Measurements from ENCODE around the gene OSBPL6.
"Not testable (repeated sequence)": the region's sequence is repeated elsewhere in the genome, so short reads cannot be mapped to it uniquely, and the experiment has no call there.

OSBPL6 gene

DNA sequence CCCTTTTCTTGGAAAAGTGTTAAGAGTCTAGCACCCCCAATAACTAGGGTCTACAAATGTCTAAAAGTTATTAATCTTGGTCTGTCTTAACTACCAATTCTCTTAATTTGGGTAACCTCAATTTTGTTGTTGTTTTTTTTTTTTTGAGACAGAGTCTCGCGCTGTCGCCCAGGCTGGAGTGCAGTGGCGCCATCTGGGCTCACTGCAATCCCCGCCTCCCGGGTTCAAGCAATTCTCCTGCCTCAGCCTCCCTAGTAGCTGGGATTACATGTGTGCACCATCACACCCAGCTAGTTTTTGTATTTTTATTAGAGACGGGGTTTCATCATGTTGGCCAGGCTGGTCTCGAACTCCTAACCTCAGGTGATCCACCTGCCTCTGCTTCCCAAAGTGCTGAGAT, 218.1 kb downstream of the OSBPL6 start:
- DNase-seq (ENCODE audit: low read depth); H3K9ac ChIP-seq (ENCODE audit: low read length); H3K36me3 ChIP-seq (ENCODE audit: control insufficient read depth, insufficient read depth, low read length, severe bottlenecking); H3K27me3 ChIP-seq (replicated peaks; ENCODE audit: control insufficient read depth, insufficient read depth, low read length); H3K4me3 ChIP-seq (ENCODE audit: low read length); H3K9me3 ChIP-seq (ENCODE audit: control insufficient read depth, low read length): not testable (repeated sequence)
- peaks cover 15% of the 10 kb centered on the region for H3K4me1 ChIP-seq (ENCODE audit: control insufficient read depth, insufficient read depth, low read length)

DNA sequence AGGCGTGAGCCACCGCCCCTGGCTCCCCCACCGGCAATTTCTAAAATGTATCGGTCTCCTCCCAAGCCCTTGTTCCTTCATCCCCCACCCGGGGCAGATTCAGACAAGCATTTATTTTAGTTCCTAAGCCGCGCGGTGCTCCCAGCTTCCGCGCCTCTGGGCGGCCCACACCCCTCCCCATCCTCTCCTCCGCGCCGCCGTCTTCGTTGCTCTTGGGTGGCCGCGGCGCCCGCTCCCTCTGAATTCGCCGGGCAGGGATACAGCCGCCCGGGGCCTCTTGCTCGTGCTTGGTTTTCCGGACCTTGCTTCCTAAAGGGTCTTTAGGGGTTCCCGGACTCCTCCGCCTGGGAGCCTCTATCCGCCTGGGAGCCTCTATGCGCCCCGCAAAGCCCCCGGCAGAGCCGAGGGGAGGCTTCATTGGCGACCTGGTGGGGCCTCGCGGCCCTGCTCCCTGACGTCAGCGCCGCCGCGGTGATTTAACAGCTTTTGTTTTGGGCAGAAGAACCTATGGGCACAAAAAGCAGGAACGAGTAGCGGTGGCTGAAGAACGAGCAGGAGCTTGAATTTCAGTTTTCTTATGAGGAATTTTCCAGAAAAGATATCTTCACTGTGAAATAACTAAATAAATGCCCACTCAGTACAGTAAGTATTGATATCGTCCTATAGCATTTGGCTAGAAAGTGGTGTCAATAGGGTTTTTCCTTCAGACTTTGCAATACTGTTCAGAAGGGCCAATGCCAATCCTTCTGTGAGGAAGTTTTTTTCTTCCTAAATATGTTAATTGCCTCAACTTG, 219.4 kb downstream of the OSBPL6 start:
- peak; percentile 87 for DNase-seq (ENCODE audit: low read depth)
- Histone ChIP-seq H3K9ac (ENCODE audit: low read length) (peak overlapping the region; percentile 90), H3K9me3 (ENCODE audit: control insufficient read depth, low read length) (no peaks in the 10 kb centered on the region), H3K27me3 (replicated peaks; ENCODE audit: control insufficient read depth, insufficient read depth, low read length) (no peaks in the 10 kb centered on the region), H3K4me3 (ENCODE audit: low read length) (peak overlapping the region; percentile 92), H3K4me1 (ENCODE audit: control insufficient read depth, insufficient read depth, low read length) (peaks cover 15% of the 10 kb centered on the region), H3K36me3 (ENCODE audit: control insufficient read depth, insufficient read depth, low read length, severe bottlenecking) (no peaks in the 10 kb centered on the region)

- no peaks in the 10 kb centered on the region for H3K36me3 ChIP-seq (ENCODE audit: control insufficient read depth, insufficient read depth, low read length, severe bottlenecking)
- H3K9me3 ChIP-seq (ENCODE audit: control insufficient read depth, low read length) = no peaks in the 10 kb centered on the region
- H3K4me3 ChIP-seq (ENCODE audit: low read length) = peak overlapping the region; percentile 92
- H3K27me3 ChIP-seq (replicated peaks; ENCODE audit: control insufficient read depth, insufficient read depth, low read length) = no peaks in the 10 kb centered on the region
- DNase-seq (ENCODE audit: low read depth) = peak; percentile 99
- peaks cover 15% of the 10 kb centered on the region for H3K4me1 ChIP-seq (ENCODE audit: control insufficient read depth, insufficient read depth, low read length)
- peak overlapping the region; percentile 90 for H3K9ac ChIP-seq (ENCODE audit: low read length)
Observed at GRCh38 chr2:178414266-178415247, 220.2 kb downstream of the OSBPL6 start.

- no peak for DNase-seq (ENCODE audit: low read depth)
- no peak overlapping the region for H3K4me3 ChIP-seq (ENCODE audit: low read length)
- no peaks in the 10 kb centered on the region for H3K9me3 ChIP-seq (ENCODE audit: control insufficient read depth, low read length)
- no peak overlapping the region for H3K9ac ChIP-seq (ENCODE audit: low read length)
- no peaks in the 10 kb centered on the region for H3K27me3 ChIP-seq (replicated peaks; ENCODE audit: control insufficient read depth, insufficient read depth, low read length)
- H3K4me1 ChIP-seq (ENCODE audit: control insufficient read depth, insufficient read depth, low read length) = peaks cover 15% of the 10 kb centered on the region
- H3K36me3 ChIP-seq (ENCODE audit: control insufficient read depth, insufficient read depth, low read length, severe bottlenecking) = no peaks in the 10 kb centered on the region
Observed at GRCh38 chr2:178415979-178416378, 221.7 kb downstream of the OSBPL6 start.

- H3K36me3 ChIP-seq (ENCODE audit: control insufficient read depth, insufficient read depth, low read length, severe bottlenecking) = no peaks in the 10 kb centered on the region
- no peak overlapping the region for H3K4me3 ChIP-seq (ENCODE audit: low read length)
- no peak overlapping the region for H3K9ac ChIP-seq (ENCODE audit: low read length)
- H3K9me3 ChIP-seq (ENCODE audit: control insufficient read depth, low read length) = no peaks in the 10 kb centered on the region
- DNase-seq (ENCODE audit: low read depth) = no peak
- H3K4me1 ChIP-seq (ENCODE audit: control insufficient read depth, insufficient read depth, low read length) = peaks cover 15% of the 10 kb centered on the region
- H3K27me3 ChIP-seq (replicated peaks; ENCODE audit: control insufficient read depth, insufficient read depth, low read length) = no peaks in the 10 kb centered on the region
Observed at GRCh38 chr2:178417916-178418315, 223.6 kb downstream of the OSBPL6 start.

DNA sequence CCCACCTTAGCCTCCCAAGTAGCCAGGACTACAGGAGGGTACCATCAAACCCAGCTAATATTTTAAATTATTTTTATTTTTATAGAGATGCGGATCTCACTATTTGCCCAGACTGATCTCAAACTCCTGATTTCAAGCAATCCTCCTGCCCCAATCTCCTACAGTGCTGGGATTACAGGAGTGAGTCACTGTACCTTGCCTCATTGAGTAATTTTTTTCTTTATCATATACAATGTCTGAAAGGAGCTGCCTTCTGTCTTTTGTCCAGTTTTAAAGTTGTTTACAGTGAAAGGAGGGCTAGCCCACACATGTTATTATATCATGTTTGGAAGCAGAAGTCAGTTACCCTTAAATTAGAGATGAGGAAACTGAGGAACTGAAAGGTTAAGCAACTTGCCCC, 224.1 kb downstream of the OSBPL6 start:
- no peaks in the 10 kb centered on the region for H3K36me3 ChIP-seq (ENCODE audit: control insufficient read depth, insufficient read depth, low read length, severe bottlenecking)

DNA sequence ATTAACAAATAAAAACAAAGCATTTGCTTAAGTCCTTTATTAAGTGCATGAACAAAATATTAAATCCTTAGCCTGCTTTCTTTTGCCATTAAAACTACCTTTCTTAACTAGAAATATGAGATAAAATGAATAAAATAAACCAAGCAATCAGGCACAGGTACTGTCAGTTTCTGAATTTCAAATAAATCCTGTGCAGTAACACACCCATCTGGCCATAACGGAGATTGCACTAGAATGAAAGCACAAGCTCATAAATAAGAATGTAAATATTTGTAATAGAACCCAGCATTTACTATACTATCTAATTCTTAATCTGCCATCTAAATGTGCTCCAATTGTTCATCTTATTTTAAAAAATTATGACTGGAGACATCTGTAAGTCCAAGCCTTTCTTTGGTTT, 224.8 kb downstream of the OSBPL6 start:
- Histone ChIP-seq H3K9ac (ENCODE audit: low read length) (no peak overlapping the region), H3K9me3 (ENCODE audit: control insufficient read depth, low read length) (no peaks in the 10 kb centered on the region), H3K36me3 (ENCODE audit: control insufficient read depth, insufficient read depth, low read length, severe bottlenecking) (no peaks in the 10 kb centered on the region), H3K4me3 (ENCODE audit: low read length) (no peak overlapping the region), H3K27me3 (replicated peaks; ENCODE audit: control insufficient read depth, insufficient read depth, low read length) (no peaks in the 10 kb centered on the region), H3K4me1 (ENCODE audit: control insufficient read depth, insufficient read depth, low read length) (peaks cover 9% of the 10 kb centered on the region)
- DNase-seq (ENCODE audit: low read depth) = peak; percentile 52

More for the DNA sequence above, 224.1 kb downstream of the OSBPL6 start:
- H3K9ac ChIP-seq (ENCODE audit: low read length) = no peak overlapping the region
- H3K27me3 ChIP-seq (replicated peaks; ENCODE audit: control insufficient read depth, insufficient read depth, low read length) = no peaks in the 10 kb centered on the region
- H3K4me1 ChIP-seq (ENCODE audit: control insufficient read depth, insufficient read depth, low read length) = peaks cover 11% of the 10 kb centered on the region
- no peaks in the 10 kb centered on the region for H3K9me3 ChIP-seq (ENCODE audit: control insufficient read depth, low read length)
- DNase-seq (ENCODE audit: low read depth) = peak; percentile 42
- H3K4me3 ChIP-seq (ENCODE audit: low read length) = no peak overlapping the region

GRCh38 chr2:178420463-178420999, 226.2 kb downstream of the OSBPL6 start:
- H3K9ac ChIP-seq (ENCODE audit: low read length) = no peak overlapping the region
- H3K9me3 ChIP-seq (ENCODE audit: control insufficient read depth, low read length) = peaks cover 6% of the 10 kb centered on the region
- no peak for DNase-seq (ENCODE audit: low read depth)
- H3K36me3 ChIP-seq (ENCODE audit: control insufficient read depth, insufficient read depth, low read length, severe bottlenecking) = no peaks in the 10 kb centered on the region
- H3K27me3 ChIP-seq (replicated peaks; ENCODE audit: control insufficient read depth, insufficient read depth, low read length) = no peaks in the 10 kb centered on the region
- no peak overlapping the region for H3K4me3 ChIP-seq (ENCODE audit: low read length)
- no peaks in the 10 kb centered on the region for H3K4me1 ChIP-seq (ENCODE audit: control insufficient read depth, insufficient read depth, low read length)

DNA sequence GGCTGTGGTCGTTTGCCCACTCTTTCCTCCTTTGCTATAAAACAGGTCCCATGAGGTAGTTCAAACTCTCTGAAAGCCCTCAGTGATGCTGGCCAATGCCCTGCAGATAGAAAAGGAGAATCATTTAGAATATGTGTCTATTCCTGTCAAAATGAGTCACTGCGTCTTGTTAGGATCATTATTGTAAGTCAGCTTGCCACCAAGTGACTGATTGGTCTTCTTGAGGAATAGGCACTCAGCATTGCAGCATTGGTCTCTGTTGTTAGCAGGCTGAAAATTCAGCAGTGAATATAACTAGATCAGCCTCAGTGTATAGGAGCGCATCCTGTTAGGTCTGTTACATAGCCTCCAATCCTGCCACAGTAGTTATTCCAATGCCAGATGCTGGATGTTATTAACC, 227.8 kb downstream of the OSBPL6 start:
- no peaks in the 10 kb centered on the region for H3K27me3 ChIP-seq (replicated peaks; ENCODE audit: control insufficient read depth, insufficient read depth, low read length)
- no peaks in the 10 kb centered on the region for H3K4me1 ChIP-seq (ENCODE audit: control insufficient read depth, insufficient read depth, low read length)
- H3K9ac ChIP-seq (ENCODE audit: low read length) = no peak overlapping the region
- no peak for DNase-seq (ENCODE audit: low read depth)
- no peak overlapping the region for H3K4me3 ChIP-seq (ENCODE audit: low read length)
- peaks cover 5% of the 10 kb centered on the region for H3K36me3 ChIP-seq (ENCODE audit: control insufficient read depth, insufficient read depth, low read length, severe bottlenecking)
- peaks cover 8% of the 10 kb centered on the region for H3K9me3 ChIP-seq (ENCODE audit: control insufficient read depth, low read length)

GRCh38 chr2:178423746-178424145, 229.4 kb downstream of the OSBPL6 start:
- H3K4me3 ChIP-seq (ENCODE audit: low read length); H3K9ac ChIP-seq (ENCODE audit: low read length); H3K36me3 ChIP-seq (ENCODE audit: control insufficient read depth, insufficient read depth, low read length, severe bottlenecking): not testable (repeated sequence)

GRCh38 chr2:178425255-178425827, 231.0 kb downstream of the OSBPL6 start:
- no peak for DNase-seq (ENCODE audit: low read depth)
- H3K4me1 ChIP-seq (ENCODE audit: control insufficient read depth, insufficient read depth, low read length) = no peaks in the 10 kb centered on the region
- H3K4me3 ChIP-seq (ENCODE audit: low read length) = no peak overlapping the region
- H3K27me3 ChIP-seq (replicated peaks; ENCODE audit: control insufficient read depth, insufficient read depth, low read length) = no peaks in the 10 kb centered on the region
- no peak overlapping the region for H3K9ac ChIP-seq (ENCODE audit: low read length)
- peaks cover 21% of the 10 kb centered on the region for H3K36me3 ChIP-seq (ENCODE audit: control insufficient read depth, insufficient read depth, low read length, severe bottlenecking)
- peaks cover 8% of the 10 kb centered on the region for H3K9me3 ChIP-seq (ENCODE audit: control insufficient read depth, low read length)

More at GRCh38 chr2:178423746-178424145, 229.4 kb downstream of the OSBPL6 start:
- H3K27me3 ChIP-seq (replicated peaks; ENCODE audit: control insufficient read depth, insufficient read depth, low read length); H3K9me3 ChIP-seq (ENCODE audit: control insufficient read depth, low read length); DNase-seq (ENCODE audit: low read depth); H3K4me1 ChIP-seq (ENCODE audit: control insufficient read depth, insufficient read depth, low read length): not testable (repeated sequence)

All from adipocyte (in vitro differentiated cells).